ENCODE measurements around the gene CD300LD. TPM values are rescaled to one million over a fixed set of nuclear protein-coding genes. Genes with fewer than 3 reads are reported as not detected.

The CD300LD gene
- polyA plus RNA-seq, 2 of the 4 experiments (the other 2 are of a cell fraction): not detected

- no peak for ATAC-seq
- FAIRE-seq: no peak
Measured at GRCh38 chr17:74591503-74591902, 580 bp downstream of the CD300LD start.

GRCh38 chr17:74585711-74586110, 6.4 kb downstream of the CD300LD start:
- TF ChIP-seq EHMT2 (IDR thresholded peaks at IDR 0.05; ENCODE audit: low read depth) (no peak), ATOH8 (CRISPR knock-in tag; IDR thresholded peaks at IDR 0.05; ENCODE audit: low read depth) (no peak), PHF8 (IDR thresholded peaks at IDR 0.05; ENCODE audit: borderline replicate concordance, low read depth) (no peak), MAFK (IDR thresholded peaks at IDR 0.05; ENCODE audit: partially characterized antibody) (no peak), HOXA7 (CRISPR knock-in tag; IDR thresholded peaks at IDR 0.05) (no peak), PBX3 (IDR thresholded peaks at IDR 0.05) (no peak), RARB (CRISPR knock-in tag; IDR thresholded peaks at IDR 0.05) (no peak), RNF2 (IDR thresholded peaks at IDR 0.05; ENCODE audit: borderline replicate concordance, low read depth) (no peak), ZNF302 (CRISPR knock-in tag; IDR thresholded peaks at IDR 0.05) (no peak), TP53 (CRISPR knock-in tag; IDR thresholded peaks at IDR 0.05) (no peak)
- H3K4me3 ChIP-seq: no peak overlapping the region
- H3K9me3 ChIP-seq: no peaks in the 10 kb centered on the region
- no peak for FAIRE-seq
- ATAC-seq: no peak
- DNase-seq (ENCODE audit: low read depth in 1 of 2, low spot score in 1 of 2): no peak
- no peaks in the 10 kb centered on the region for H3K4me1 ChIP-seq
- no peak overlapping the region for H3K27ac ChIP-seq
- WGBS (ENCODE audit: missing lambda C conversion rate): 64% methylated on average over 5 of the region's 5 CpGs
- ChIA-PET POLR2A (no interaction called here), CTCF (no interaction called here)
- H3K4me2 ChIP-seq: no peak overlapping the region

More at GRCh38 chr17:74591503-74591902, 580 bp downstream of the CD300LD start:
- H3K4me2 ChIP-seq: no peak overlapping the region
- H3K4me1 ChIP-seq: 0 out of 3 replicates have a peak, but pooled peaks cover 3% of the 10 kb centered on the region
- WGBS (ENCODE audit: missing lambda C conversion rate): 5% methylated on average over 1 of the region's 1 CpG
- DNase-seq (ENCODE audit: low read depth in 1 of 2, low spot score in 1 of 2): no peak
- ChIA-PET CTCF (interaction anchor here (0.7 to 15.1 kb wide), 11 partner anchors 7 to 232 kb away, joined by 3 to 142 read pairs (median 3); partner anchors contain the start of gene CD300H), POLR2A (no interaction called here)
- TF ChIP-seq CEBPB (IDR thresholded peaks at IDR 0.05): no peak
- TF ChIP-seq POLR2A (IDR thresholded peaks at IDR 0.05; ENCODE audit: low read length): no peak
- no peak for TF ChIP-seq PHF8 (IDR thresholded peaks at IDR 0.05; ENCODE audit: borderline replicate concordance, low read depth)
- TF ChIP-seq NFE2L2 (conservative IDR thresholded peaks at IDR 0.05; ENCODE audit: low read length): no peak
- TF ChIP-seq HMGXB4 (CRISPR knock-in tag; IDR thresholded peaks at IDR 0.05; ENCODE audit: borderline replicate concordance): no peak
- TF ChIP-seq TP53 (CRISPR knock-in tag; IDR thresholded peaks at IDR 0.05): no peak
- TF ChIP-seq USF2 (IDR thresholded peaks at IDR 0.05): no peak
- TF ChIP-seq GATA3 (IDR thresholded peaks at IDR 0.05; ENCODE audit: borderline replicate concordance): no peak
- TF ChIP-seq EP300 (IDR thresholded peaks at IDR 0.05): no peak
- no peak for TF ChIP-seq ZNF302 (CRISPR knock-in tag; IDR thresholded peaks at IDR 0.05)
- no peak overlapping the region for H3K27ac ChIP-seq
- no peak overlapping the region for H3K4me3 ChIP-seq
- H3K9me3 ChIP-seq: 0 out of 3 replicates have a peak, but pooled peaks cover 3% of the 10 kb centered on the region

- H3K27ac ChIP-seq: no peak overlapping the region
- TF ChIP-seq ZSCAN20 (CRISPR knock-in tag; IDR thresholded peaks at IDR 0.05): no peak
- CTCF ChIA-PET: interaction anchor here (0.7 to 1.7 kb wide), 4 partner anchors 18 to 205 kb away, joined by 3 to 6 read pairs (median 4); partner anchors contain the start of gene CD300H
- 53% methylated on average over 14 of the region's 14 CpGs for WGBS (ENCODE audit: missing lambda C conversion rate)
- no peak overlapping the region for H3K4me3 ChIP-seq
- no peak for FAIRE-seq
- POLR2A ChIA-PET: interaction anchor here (1.2 kb wide), 1 partner anchor 15 kb away, joined by 3 read pairs; no protein-coding TSS in a partner anchor
- no peak overlapping the region for H3K4me2 ChIP-seq
- no peaks in the 10 kb centered on the region for H3K4me1 ChIP-seq
- no peaks in the 10 kb centered on the region for H3K9me3 ChIP-seq
- DNase-seq (ENCODE audit: low read depth in 1 of 2, low spot score in 1 of 2): no peak
- ATAC-seq: no peak
Measured at GRCh38 chr17:74584292-74585060, 7.6 kb downstream of the CD300LD start.

Measured in A549 (cell line).